ENCODE data around the gene ALKBH2. TPM values are rescaled to one million over a fixed set of nuclear protein-coding genes. Genes with fewer than 3 reads are reported as not detected.

Gene ALKBH2
- total RNA-seq, 1 donor from 2014 or later: 36.8 TPM

DNA sequence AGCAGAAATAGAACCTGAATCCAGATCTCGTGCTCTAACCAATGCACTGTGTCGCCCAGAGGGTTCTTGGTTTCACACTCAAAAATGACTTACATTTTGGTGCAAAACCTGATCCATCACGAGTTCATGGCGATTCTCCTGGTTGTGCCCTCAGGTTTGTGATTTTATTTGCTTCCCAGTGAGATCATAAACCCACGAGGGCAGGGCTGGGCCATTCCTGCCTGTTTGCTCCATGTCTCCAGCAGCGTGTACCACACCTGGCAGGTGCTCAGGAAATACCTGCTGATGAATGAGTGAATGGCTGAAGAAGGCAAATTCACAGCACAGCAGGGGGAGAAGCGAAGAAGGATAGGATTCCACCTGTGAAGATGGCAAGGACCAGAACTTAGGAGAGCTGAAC, 32.5 kb upstream of the ALKBH2 start:
- DNase-seq (ENCODE audit: low read depth): no peak
- Histone ChIP-seq H3K27me3 (ENCODE audit: control insufficient read depth, insufficient read depth, low read length) (peaks cover 2% of the 10 kb centered on the region), H3K4me3 (ENCODE audit: low read depth, low read length) (no peak overlapping the region), H3K36me3 (ENCODE audit: control insufficient read depth, insufficient read depth, low read length) (no peaks in the 10 kb centered on the region)
- TF ChIP-seq CTCF (IDR thresholded peaks at IDR 0.05; ENCODE audit: insufficient read depth, low read length, poor library complexity, severe bottlenecking): no peak

GRCh38 chr12:109124878-109125648, 31.8 kb upstream of the ALKBH2 start:
- no peak for DNase-seq (ENCODE audit: low read depth)
- Histone ChIP-seq H3K36me3 (ENCODE audit: control insufficient read depth, insufficient read depth, low read length) (no peaks in the 10 kb centered on the region), H3K27me3 (ENCODE audit: control insufficient read depth, insufficient read depth, low read length) (no peaks in the 10 kb centered on the region), H3K4me3 (ENCODE audit: low read depth, low read length) (no peak overlapping the region)
- no peak for TF ChIP-seq CTCF (IDR thresholded peaks at IDR 0.05; ENCODE audit: insufficient read depth, low read length, poor library complexity, severe bottlenecking)

DNA sequence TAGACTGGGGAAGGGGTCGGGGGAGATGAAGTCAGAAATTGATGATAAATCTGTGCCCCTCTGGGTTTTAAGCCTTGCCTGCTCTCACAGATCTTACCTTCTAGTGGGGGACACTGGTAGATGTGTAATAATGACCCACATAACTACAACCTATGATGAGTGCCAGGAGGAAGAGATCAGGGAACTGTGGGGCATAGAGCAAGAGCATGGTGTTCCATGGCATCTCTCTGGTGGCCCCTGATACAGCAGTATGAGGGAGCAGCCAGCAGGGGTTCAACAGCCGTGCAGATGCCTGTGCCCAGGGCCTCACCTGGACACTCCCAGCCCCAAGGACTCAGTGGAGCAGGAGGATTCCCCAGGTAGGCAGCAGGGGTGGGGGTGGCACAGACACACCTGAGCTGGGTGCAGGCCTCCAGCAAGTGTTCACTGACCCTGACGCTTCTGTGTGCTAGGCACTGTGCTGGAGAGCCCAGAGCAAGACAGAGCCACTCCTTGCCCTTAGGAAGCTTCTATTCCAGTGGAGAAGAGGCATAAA, 28.1 kb upstream of the ALKBH2 start:
- no peak overlapping the region for H3K4me3 ChIP-seq (ENCODE audit: low read depth, low read length)
- DNase-seq (ENCODE audit: low read depth): no peak
- no peaks in the 10 kb centered on the region for H3K27me3 ChIP-seq (ENCODE audit: control insufficient read depth, insufficient read depth, low read length)
- no peaks in the 10 kb centered on the region for H3K36me3 ChIP-seq (ENCODE audit: control insufficient read depth, insufficient read depth, low read length)
- TF ChIP-seq CTCF (IDR thresholded peaks at IDR 0.05; ENCODE audit: insufficient read depth, low read length, poor library complexity, severe bottlenecking): no peak

DNA sequence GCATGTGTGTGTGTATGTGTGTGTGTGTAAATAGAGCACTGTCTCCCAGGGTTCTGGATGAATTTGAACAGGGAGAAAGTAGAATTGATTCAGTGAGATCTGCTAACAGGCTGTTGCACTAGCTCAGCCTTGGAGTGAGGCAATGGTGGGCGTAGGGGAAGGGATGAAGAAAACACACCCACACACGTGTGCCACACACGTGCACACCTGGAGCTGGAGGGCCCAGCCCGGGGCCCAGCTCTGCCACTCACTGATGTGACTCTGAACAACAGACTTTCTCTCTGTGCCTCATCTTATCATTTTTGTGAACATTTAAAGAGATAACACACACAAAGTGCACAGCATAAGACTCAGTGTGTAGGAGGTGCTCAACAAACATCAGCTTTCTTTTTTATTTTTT, 27.3 kb upstream of the ALKBH2 start:
- TF ChIP-seq CTCF (IDR thresholded peaks at IDR 0.05; ENCODE audit: insufficient read depth, low read length, poor library complexity, severe bottlenecking): no peak
- no peak for DNase-seq (ENCODE audit: low read depth)
- no peak overlapping the region for H3K4me3 ChIP-seq (ENCODE audit: low read depth, low read length)

DNA sequence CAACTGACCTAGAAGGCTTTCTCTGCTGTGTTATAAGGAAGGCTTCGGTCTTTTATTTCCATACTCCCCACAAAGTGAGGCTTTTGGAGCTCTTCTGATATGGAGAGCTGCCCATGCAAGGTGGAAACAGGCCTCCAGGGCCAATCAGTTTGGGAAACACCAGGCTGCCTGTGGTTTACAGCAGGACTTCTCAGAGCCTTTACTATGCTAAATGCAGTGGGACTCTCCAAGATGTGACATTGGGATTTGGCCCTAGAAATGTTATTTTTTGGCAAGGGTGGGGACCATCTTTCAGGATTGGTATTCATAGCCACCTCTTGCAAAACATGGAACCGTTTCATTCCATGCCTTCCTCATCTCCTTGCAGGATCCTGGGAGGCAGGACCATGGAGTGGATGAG, 26.8 kb upstream of the ALKBH2 start:
- no peaks in the 10 kb centered on the region for H3K36me3 ChIP-seq (ENCODE audit: control insufficient read depth, insufficient read depth, low read length)
- H3K4me3 ChIP-seq (ENCODE audit: low read depth, low read length): no peak overlapping the region
- no peak for DNase-seq (ENCODE audit: low read depth)
- no peaks in the 10 kb centered on the region for H3K27me3 ChIP-seq (ENCODE audit: control insufficient read depth, insufficient read depth, low read length)
- TF ChIP-seq CTCF (IDR thresholded peaks at IDR 0.05; ENCODE audit: insufficient read depth, low read length, poor library complexity, severe bottlenecking): no peak

More for the DNA sequence above, 27.3 kb upstream of the ALKBH2 start:
- Histone ChIP-seq H3K27me3 (ENCODE audit: control insufficient read depth, insufficient read depth, low read length) (no peaks in the 10 kb centered on the region), H3K36me3 (ENCODE audit: control insufficient read depth, insufficient read depth, low read length) (no peaks in the 10 kb centered on the region)

- H3K36me3 ChIP-seq (ENCODE audit: control insufficient read depth, insufficient read depth, low read length): no peaks in the 10 kb centered on the region
- H3K4me3 ChIP-seq (ENCODE audit: low read depth, low read length): no peak overlapping the region
- DNase-seq (ENCODE audit: low read depth): no peak
- no peak for TF ChIP-seq CTCF (IDR thresholded peaks at IDR 0.05; ENCODE audit: insufficient read depth, low read length, poor library complexity, severe bottlenecking)
- no peaks in the 10 kb centered on the region for H3K27me3 ChIP-seq (ENCODE audit: control insufficient read depth, insufficient read depth, low read length)
Measured at GRCh38 chr12:109116611-109116949, 23.3 kb upstream of the ALKBH2 start.
